ENCODE measurements around the gene ADCY2.

Gene ADCY2

DNA sequence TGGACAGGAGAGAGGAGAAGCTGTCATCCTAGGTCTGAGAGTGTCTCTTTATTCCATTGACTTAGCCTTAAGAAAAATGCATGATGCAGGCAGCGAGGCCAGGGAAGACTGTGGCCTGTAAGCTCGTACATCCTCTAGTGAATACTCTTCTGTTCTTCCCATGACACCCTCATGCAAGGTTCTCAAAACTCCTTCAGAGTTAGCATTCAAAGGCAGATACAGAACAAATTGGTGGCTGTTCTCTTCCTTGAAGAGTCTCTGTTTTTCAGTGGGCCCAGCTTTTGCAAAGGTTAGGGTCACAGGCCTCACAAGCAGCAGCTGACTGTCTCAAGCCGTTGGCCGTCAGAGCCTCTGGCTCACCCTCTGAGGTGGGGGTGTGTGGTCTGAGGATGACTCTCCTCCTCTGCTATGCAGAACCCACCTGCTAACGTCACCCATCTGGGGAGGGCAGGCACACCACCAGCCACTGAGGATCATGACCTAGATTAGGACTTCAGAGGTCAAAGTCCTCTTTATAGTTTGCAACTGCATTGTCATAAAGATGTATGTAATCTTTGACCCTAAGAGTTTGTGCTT lies 15.1 kb downstream of the ADCY2 start:
- TF ChIP-seq, protein P1, sequence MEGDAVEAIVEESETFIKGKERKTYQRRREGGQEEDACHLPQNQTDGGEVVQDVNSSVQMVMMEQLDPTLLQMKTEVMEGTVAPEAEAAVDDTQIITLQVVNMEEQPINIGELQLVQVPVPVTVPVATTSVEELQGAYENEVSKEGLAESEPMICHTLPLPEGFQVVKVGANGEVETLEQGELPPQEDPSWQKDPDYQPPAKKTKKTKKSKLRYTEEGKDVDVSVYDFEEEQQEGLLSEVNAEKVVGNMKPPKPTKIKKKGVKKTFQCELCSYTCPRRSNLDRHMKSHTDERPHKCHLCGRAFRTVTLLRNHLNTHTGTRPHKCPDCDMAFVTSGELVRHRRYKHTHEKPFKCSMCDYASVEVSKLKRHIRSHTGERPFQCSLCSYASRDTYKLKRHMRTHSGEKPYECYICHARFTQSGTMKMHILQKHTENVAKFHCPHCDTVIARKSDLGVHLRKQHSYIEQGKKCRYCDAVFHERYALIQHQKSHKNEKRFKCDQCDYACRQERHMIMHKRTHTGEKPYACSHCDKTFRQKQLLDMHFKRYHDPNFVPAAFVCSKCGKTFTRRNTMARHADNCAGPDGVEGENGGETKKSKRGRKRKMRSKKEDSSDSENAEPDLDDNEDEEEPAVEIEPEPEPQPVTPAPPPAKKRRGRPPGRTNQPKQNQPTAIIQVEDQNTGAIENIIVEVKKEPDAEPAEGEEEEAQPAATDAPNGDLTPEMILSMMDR (IDR thresholded peaks at IDR 0.05; ENCODE audit: low read depth, low read length), result no peak
- no peak for DNase-seq (ENCODE audit: low read depth in 2 of 2)
- no peak overlapping the region for H3K4me3 ChIP-seq (replicated peaks in 1 of 2; ENCODE audit: low read depth in 2 of 2, low read length in 2 of 2)

DNA sequence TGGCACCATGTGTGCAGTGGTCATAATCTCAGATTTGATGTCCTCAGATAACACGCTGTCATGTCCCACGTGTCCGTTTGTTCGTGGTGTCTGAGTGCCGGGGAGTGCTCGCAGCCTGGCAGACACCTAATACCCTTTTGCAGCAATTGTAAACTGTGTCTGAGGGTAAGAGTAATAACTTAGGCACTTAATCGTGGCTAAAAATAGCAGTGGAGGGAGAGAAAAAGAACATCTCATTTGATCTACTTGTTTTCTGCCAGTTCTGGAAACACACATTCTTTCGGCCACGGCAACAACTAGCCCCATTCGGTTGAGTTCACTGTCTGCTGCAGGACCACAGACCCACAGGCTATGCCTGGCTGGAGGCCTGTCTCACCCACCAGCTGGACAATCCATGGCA lies 16.5 kb downstream of the ADCY2 start:
- no peak for DNase-seq (ENCODE audit: low read depth in 2 of 2)
- TF ChIP-seq, protein P1 (IDR thresholded peaks at IDR 0.05; ENCODE audit: low read depth, low read length), result no peak
- H3K4me3 ChIP-seq (replicated peaks in 1 of 2; ENCODE audit: low read depth in 2 of 2, low read length in 2 of 2), result no peak overlapping the region

DNA sequence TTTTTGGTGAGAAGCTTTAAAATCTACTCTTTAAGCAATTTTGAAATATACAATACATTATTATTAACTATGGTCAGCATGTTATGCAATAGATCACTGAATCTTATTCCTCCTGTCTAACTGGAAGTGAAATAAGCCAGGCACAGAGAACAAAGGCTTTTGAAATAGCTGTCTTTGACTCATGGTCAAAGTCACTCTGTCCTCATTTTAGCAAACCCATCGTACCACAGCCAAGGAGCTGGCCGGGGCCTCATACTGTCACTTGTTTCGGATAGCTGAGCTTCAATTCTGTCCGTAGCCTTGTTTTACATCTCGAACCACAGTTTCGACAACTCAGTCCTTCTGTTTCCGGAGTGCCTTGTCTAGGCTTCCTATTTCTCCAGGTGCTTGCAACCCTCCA lies 19.2 kb downstream of the ADCY2 start:
- DNase-seq (ENCODE audit: low read depth in 2 of 2), result no peak
- no peak overlapping the region for H3K4me3 ChIP-seq (replicated peaks in 1 of 2; ENCODE audit: low read depth in 2 of 2, low read length in 2 of 2)
- TF ChIP-seq, protein P1 (IDR thresholded peaks at IDR 0.05; ENCODE audit: low read depth, low read length), result no peak

DNA sequence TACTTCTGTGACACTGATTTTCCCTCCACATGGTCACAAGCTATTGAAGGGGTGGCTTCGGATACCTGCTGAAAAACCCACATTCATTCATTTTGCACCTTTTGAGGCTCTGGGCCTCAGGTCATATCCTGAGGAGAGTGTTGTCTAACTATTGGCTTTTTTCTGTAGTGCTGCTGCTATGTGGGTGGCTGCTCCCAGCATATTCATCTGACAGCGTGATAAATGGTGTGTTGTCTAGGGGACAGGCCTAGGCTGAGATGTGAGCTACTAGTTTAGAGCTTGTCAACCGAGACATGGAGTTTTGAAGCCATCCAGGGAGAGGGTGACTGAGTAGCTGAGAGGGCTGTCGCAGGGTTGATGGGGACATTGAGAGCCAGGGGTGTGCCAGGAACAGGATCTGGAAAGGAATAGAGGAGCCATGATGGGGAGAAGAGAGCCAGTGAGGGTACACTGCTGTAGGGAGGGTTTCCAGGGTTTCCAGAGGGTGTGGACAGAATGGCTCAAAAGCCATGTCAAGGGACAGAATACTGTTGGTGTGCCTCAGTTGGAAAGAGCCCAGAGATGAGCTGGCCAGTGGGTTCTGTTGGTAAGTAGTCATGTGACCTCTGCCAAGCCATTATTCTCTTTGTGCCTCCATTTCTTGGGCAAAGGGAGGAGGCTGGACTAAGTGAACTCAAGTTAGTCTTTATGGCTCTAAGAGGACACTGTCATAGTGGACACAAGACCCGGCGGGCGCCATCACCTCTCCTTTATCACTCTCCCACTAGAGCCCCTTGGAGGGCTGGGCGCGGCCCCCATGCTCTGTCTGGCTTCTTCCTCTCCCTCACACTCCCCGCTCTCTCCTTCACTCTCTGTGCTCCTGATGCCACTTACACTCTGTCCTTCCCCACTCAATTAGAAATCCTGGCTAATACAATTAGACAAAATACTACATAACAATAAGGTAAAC lies 19.9 kb downstream of the ADCY2 start:
- DNase-seq (ENCODE audit: low read depth in 2 of 2), result no peak
- no peak overlapping the region for H3K4me3 ChIP-seq (replicated peaks in 1 of 2; ENCODE audit: low read depth in 2 of 2, low read length in 2 of 2)
- TF ChIP-seq, protein P1 (IDR thresholded peaks at IDR 0.05; ENCODE audit: low read depth, low read length), result no peak

DNA sequence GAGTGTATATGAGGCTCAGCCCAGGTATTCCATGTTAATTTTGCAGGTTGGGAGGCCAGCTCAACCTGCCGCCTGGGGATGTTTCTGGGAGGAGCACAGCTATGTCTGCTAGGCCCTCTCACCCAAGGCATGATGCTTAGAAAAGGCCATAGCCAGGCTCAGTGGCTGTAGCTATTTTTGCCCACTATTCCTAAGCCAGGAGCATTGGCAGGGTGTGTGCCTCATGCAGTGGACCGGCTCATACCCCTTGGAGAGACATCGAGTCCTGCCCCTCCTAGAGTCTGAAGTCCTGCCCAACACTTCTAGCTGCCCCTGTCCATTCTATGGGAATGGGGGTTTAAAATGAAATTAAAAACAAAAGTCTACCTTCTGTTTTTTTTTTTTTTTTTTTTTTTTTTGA lies 22.3 kb downstream of the ADCY2 start:
- H3K4me3 ChIP-seq (replicated peaks in 1 of 2; ENCODE audit: low read depth in 2 of 2, low read length in 2 of 2), result no peak overlapping the region
- TF ChIP-seq, protein P1 (IDR thresholded peaks at IDR 0.05; ENCODE audit: low read depth, low read length), result no peak
- DNase-seq (ENCODE audit: low read depth in 2 of 2), result no peak

DNA sequence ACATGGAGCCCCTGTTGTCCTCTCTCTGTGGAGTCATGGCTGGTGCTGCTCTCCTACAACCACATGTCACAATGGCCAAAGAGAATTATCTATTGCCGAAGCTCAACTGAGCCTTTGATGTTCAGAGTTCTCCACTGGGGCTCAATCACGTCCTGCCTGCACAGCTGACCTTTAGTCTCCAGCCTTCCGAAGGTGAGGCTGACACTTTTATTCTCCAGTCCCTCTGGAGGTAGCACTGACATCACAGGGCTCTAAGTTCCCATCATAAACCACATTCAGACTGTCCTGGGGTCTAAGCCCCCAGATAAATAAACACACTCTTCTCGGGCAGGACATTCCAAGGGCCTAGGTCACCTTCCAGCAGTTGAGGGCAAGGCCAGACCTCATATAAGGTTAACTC lies 23.4 kb downstream of the ADCY2 start:
- TF ChIP-seq, protein P1 (IDR thresholded peaks at IDR 0.05; ENCODE audit: low read depth, low read length), result no peak
- no peak overlapping the region for H3K4me3 ChIP-seq (replicated peaks in 1 of 2; ENCODE audit: low read depth in 2 of 2, low read length in 2 of 2)
- no peak for DNase-seq (ENCODE audit: low read depth in 2 of 2)

Measured in cardiac fibroblast (primary cell).